Placental pericyte (primary cell): ENCODE measurements around the gene MEGF6. TPM values are rescaled to one million over a fixed set of nuclear protein-coding genes. Genes with fewer than 3 reads are reported as not detected.

Experiments
- small RNA-seq: library from RNA; depleted of rRNA; stranded (forward); fragments of <200 nt; gene quantifications from one replicate; pipeline ENCODE3, GENCODE V24; 2012; ENCODE audit warnings: low replicate concordance
- total RNA-seq: library from RNA; depleted of rRNA; stranded (reverse); fragments of >200 nt; gene quantifications from 2 replicates; pipeline ENCODE4 v1.2.3, GENCODE V29; 2012

The MEGF6 gene, protein sequence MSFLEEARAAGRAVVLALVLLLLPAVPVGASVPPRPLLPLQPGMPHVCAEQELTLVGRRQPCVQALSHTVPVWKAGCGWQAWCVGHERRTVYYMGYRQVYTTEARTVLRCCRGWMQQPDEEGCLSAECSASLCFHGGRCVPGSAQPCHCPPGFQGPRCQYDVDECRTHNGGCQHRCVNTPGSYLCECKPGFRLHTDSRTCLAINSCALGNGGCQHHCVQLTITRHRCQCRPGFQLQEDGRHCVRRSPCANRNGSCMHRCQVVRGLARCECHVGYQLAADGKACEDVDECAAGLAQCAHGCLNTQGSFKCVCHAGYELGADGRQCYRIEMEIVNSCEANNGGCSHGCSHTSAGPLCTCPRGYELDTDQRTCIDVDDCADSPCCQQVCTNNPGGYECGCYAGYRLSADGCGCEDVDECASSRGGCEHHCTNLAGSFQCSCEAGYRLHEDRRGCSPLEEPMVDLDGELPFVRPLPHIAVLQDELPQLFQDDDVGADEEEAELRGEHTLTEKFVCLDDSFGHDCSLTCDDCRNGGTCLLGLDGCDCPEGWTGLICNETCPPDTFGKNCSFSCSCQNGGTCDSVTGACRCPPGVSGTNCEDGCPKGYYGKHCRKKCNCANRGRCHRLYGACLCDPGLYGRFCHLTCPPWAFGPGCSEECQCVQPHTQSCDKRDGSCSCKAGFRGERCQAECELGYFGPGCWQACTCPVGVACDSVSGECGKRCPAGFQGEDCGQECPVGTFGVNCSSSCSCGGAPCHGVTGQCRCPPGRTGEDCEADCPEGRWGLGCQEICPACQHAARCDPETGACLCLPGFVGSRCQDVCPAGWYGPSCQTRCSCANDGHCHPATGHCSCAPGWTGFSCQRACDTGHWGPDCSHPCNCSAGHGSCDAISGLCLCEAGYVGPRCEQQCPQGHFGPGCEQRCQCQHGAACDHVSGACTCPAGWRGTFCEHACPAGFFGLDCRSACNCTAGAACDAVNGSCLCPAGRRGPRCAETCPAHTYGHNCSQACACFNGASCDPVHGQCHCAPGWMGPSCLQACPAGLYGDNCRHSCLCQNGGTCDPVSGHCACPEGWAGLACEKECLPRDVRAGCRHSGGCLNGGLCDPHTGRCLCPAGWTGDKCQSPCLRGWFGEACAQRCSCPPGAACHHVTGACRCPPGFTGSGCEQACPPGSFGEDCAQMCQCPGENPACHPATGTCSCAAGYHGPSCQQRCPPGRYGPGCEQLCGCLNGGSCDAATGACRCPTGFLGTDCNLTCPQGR (N-terminal part only)
- 1.1 and 2.4 TPM in 2 replicates for total RNA-seq

GRCh38 chr1:3611170-3612019, at the start of gene MEGF6:
MEGF6 (minus strand) TSS chr1:3611508; CDS start chr1:3611268, 240 bp downstream.

DNA sequence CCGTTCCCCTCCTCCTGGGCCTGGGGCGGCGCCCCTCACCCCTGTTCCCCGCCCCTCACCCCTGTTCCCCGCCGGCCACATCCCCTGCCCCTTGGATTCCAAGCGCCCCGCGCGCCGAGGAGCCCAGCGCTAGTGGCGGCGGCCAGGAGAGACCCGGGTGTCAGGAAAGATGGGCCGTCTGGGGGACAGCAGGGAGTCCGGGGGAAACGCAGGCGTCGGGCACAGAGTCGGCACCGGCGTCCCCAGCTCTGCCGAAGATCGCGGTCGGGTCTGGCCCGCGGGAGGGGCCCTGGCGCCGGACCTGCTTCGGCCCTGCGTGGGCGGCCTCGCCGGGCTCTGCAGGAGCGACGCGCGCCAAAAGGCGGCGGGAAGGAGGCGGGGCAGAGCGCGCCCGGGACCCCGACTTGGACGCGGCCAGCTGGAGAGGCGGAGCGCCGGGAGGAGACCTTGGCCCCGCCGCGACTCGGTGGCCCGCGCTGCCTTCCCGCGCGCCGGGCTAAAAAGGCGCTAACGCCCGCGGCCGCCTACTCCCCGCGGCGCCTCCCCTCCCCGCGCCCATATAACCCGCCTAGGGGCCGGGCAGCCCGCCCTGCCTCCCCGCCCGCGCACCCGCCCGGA, 40.7 kb upstream of the MEGF6 start, which contains the start of gene TP73:
Gene TP73, plus strand, starts transcription at position 587 of the 618 bp plus-strand sequence. CDS start 29,850 bp downstream, outside the sequence.

GRCh38 chr1:3649342-3650247, 38.3 kb upstream of the MEGF6 start, which contains the start of gene WRAP73:
WRAP73 (minus strand) TSS chr1:3650103; CDS start chr1:3649999, 104 bp downstream.

DNA sequence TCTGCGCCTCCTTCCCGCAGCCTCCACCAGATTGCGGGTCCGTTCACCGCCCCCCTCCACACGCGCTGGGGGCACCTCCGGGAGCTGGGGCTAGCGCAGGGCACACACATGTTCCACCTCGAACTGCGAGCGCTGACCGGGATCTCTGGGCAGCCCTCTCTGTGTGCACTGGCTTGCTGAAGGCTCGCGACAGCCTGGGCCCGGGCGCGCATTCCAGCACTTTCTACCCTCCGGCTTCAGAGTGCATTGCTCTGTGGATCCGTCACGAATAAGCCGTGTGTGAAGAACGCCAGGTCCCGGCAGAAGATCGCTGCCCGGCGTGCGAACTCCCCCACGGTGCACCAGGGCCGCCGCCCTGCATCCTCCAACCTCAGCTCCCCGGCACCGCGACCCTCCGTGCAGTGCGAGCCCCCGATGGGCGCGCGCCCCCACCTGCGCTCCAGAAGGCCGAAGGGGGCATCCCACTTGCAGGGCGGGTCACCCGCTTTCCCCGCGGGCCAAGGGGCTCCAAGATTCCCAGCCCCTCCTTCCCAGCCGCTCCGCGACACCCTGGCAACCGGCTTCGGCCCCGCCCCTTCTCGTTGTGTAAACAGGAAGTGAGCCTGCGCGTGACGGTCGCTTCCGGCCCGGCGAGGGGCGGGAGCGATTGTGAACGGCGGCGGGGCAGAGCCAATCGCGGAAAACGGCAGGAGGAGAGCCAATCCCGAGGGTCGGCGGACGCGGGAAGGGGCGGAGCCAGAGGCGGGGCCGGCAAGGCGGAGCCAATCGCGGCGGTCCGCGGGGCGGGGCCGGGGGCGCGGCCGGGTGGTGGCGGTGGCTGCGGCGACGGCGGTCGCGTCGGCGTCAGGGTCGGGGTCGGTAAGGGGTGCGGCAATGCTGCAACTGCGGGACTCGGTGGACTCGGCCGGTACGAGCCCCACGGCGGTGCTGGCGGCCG, 13.2 kb upstream of the MEGF6 start, which contains the start of gene TPRG1L:
Gene TPRG1L, plus strand, starts transcription at position 816 of the 937 bp plus-strand sequence. Its CDS starts 58 bp downstream, at position 874.

DNA sequence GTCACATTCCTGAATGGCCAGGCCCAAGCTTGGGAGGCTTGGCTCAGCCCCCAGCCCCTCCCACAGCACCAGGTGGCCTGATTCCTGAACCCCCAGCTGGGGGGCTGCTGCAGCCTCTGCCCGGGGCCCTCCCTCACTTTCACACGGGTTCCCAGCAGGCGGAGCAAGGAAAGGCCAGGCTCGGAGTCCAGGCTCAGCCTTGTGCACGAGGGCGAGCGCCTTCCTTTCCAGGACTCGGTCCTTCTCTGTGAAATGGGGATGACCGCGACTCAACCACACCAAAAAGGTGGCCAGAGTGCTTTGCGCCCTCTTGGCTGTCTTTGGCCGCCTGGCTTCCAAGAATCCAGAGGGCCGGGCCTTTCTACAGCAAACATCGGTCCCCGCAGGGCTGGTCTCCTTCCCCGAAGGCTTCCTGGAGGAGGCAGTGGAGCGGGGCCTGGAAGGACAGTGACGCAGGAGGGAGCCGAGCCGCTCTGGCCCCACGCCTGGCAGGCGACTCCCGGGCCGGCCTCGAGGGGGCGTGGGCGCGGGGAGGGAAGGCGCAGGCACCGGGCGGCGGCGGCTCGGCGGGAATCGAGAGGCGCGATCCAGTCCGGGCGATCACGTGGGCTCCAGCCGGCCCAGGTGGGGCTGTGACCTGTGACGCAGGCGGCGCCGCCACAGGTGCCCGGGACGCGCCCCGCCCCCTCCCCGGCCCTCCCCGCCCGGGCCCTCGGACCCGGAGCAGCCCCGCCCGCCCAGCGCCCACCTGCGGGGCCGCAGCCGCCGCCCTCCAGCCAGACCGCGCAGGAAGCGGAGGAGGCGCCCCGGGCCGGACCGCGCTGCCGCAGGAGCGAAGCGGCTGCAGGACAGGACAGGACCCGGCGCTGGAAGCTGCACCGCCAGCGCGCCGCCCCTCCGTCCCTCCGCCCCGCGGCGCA, 157.2 kb downstream of the MEGF6 start, which contains the start of gene ARHGEF16:
Gene ARHGEF16, plus strand, starts transcription at position 775 of the 920 bp plus-strand sequence. CDS start 8,420 bp downstream, outside the sequence.

Small RNA genes within 50 kb of the gene (small RNA-seq; reads per million reads assigned to genes)
- not detected for gene MIR551A

Other genes with a start within 250 kb of the MEGF6 start
- 0.44 and 0.57 TPM in 2 replicates for gene ARHGEF16, start 156.8 kb downstream of the MEGF6 start, total RNA-seq
- gene TPRG1L, start 13.5 kb upstream of the MEGF6 start, total RNA-seq = 17.9 and 34.6 TPM in 2 replicates
- 10.1 and 16.9 TPM in 2 replicates for gene WRAP73, start 38.6 kb upstream of the MEGF6 start, total RNA-seq
- gene TP73, start 41.0 kb upstream of the MEGF6 start, total RNA-seq = not detected in 2 replicates
- not detected in 2 replicates for gene CCDC27, start 140.9 kb upstream of the MEGF6 start, total RNA-seq
- gene SMIM1, start 161.2 kb upstream of the MEGF6 start, total RNA-seq = 1.1 and 2.6 TPM in 2 replicates
- gene LRRC47, start 185.0 kb upstream of the MEGF6 start, total RNA-seq = 32.8 and 44.4 TPM in 2 replicates
- 31.3 and 35.4 TPM in 2 replicates for gene CEP104, start 245.7 kb upstream of the MEGF6 start, total RNA-seq
- 5.7 and 12.0 TPM in 2 replicates for gene DFFB, start 246.0 kb upstream of the MEGF6 start, total RNA-seq